CD4-positive, alpha-beta T cell treated with Interferon gamma for 1 hour (primary cell): ENCODE data around the gene PLD3.
"Not testable (repeated sequence)": the region's sequence is repeated elsewhere in the genome, so short reads cannot be mapped to it uniquely, and the experiment has no call there.

Experiments
- DNase-seq: peaks from one replicate; pipeline ENCODE4 v3.0.0-alpha.2; 2020

The PLD3 gene

DNA sequence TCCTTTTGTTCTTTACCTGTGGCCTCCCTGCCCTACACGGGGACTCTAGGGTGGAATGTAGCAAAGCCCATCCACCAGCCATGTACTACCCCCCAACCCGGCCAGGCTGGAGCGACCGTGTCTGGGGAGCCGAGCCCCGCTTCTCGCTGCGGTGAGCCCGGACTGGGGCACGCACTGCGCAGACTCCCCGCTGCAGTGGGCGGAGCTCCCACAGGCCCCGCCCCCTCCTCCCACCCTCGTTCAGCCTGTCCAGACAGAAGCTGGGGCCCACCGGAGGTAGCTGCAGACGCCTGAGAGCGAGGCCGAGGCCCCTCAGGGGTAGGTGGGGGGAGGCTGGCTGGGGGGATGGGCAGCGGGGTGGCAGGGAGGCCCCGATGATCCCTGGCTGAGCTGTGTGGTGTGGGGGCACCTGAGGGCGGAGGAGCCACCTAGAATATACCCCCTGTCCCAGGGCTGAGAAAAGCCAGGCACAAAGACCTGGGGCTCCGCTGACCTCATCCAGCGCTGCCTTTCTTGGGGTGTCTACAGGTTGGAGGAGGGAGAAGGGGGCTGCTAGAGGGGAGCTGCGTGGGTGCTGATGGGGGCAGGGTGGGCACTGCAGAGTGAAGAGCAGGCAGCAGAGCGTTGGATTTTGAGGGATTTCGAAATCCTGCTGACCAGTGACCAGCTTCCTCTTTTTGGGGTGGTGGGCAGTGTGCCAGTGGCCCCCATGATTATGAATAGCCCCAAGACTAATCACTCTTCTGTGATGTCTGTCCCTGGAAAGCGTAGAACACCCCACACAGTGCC is 17.3 kb downstream of the PLD3 start:
- DNase-seq = peak; percentile 54

- DNase-seq = no peak
These were observed 18.4 kb downstream of the PLD3 start for GRCh38 chr19:40366697-40367561.

- no peak for DNase-seq
These were observed 19.3 kb downstream of the PLD3 start for GRCh38 chr19:40367577-40368434.

DNA sequence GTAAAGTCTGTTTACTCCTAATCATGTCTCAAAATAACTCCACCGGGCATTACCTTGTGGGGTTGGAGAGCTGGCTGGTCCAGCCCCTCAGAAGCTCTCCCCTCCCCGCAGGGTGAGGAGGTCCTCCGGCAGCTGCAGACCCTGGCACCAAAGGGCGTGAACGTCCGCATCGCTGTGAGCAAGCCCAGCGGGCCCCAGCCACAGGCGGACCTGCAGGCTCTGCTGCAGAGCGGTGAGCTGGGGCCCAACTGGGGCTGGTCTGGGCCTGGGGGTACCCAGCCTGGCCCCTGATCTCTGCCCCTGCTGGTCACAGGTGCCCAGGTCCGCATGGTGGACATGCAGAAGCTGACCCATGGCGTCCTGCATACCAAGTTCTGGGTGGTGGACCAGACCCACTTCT is 21.3 kb downstream of the PLD3 start:
- no peak for DNase-seq

- DNase-seq = not testable (repeated sequence)
These were observed 21.8 kb downstream of the PLD3 start for GRCh38 chr19:40370253-40370652.

GRCh38 chr19:40370997-40371801 is 22.7 kb downstream of the PLD3 start:
- no peak for DNase-seq

DNA sequence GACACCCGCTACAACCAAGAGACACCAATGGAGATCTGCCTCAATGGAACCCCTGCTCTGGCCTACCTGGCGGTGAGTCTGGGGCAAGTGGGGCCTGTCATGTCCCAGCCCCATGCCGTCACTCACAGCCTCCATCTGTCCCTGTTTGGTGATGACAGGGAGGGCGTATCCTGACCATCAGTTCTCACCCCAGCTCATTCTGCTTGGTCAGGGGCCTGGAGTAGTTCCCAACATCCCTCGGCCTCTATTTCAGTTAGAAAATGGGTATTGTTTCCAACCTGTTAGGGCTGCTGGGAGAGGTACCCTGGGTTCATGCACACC is 23.3 kb downstream of the PLD3 start:
- no peak for DNase-seq

DNA sequence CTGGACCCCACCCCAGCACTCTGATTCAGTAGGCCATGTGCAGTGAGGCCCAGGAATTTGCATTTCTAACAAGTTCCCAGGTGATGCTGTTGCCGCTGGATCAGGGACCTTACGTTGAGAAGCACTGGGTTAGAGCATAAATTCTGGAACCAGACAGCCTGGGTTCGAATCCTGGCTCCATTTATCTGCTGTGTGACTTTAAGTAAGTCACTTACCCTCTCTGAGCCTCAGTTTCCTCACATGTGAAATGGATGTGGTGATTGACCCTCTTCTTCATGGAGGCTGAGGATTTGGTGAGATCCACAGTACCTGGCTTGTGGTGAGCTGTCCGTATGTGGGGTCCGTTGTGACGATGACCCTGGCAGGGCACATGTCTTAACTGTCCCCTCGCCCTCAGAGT is 25.6 kb downstream of the PLD3 start:
- no peak for DNase-seq

- no peak for DNase-seq
These were observed 27.9 kb downstream of the PLD3 start for GRCh38 chr19:40376286-40376862.

DNA sequence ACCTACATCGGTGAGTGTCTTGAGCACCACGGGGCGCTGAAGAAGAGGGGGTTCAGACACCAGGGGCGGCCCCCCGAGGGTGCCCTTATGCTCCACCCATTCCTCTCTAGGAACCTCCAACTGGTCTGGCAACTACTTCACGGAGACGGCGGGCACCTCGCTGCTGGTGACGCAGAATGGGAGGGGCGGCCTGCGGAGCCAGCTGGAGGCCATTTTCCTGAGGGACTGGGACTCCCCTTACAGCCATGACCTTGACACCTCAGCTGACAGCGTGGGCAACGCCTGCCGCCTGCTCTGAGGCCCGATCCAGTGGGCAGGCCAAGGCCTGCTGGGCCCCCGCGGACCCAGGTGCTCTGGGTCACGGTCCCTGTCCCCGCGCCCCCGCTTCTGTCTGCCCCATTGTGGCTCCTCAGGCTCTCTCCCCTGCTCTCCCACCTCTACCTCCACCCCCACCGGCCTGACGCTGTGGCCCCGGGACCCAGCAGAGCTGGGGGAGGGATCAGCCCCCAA is 29.4 kb downstream of the PLD3 start:
- no peak for DNase-seq

GRCh38 chr19:40378509-40378908 is 30.0 kb downstream of the PLD3 start:
- no peak for DNase-seq

DNA sequence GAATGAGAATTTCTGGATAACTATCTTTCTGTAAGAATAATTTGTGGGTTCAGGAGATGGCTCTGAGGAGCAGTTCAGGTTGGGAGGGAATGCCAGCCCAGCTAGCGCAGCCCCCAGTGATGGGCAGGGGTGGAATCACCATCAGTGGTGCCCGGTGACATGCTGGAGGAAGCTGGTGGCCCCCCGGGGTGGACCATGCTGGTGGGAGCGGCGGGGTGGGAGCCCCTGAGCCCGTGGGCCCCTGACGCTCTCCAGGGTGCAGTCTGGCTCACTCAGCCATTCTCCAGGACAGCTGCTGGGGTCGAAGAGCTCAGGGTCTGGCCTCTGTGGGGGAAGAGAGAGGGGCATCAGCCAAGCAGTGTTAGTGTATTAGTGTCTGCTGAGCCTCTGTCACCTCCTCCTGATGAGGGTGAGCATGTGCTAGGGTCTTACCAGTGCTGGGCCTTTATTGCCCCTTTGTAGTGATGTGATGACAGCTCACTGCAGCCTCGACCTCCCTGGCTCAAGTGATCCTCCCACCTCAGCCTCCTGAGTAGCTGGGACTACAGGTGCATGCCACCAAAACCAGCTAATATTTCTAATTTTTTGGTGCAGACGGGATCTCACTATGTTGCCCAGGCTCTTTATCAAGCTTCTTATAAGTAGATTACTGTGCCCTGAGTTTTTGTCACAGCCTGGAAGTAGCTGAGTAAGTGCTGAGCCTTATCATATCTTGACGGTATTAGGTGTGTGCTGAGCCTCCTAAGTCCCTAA is 31.1 kb downstream of the PLD3 start:
- DNase-seq = no peak

DNA sequence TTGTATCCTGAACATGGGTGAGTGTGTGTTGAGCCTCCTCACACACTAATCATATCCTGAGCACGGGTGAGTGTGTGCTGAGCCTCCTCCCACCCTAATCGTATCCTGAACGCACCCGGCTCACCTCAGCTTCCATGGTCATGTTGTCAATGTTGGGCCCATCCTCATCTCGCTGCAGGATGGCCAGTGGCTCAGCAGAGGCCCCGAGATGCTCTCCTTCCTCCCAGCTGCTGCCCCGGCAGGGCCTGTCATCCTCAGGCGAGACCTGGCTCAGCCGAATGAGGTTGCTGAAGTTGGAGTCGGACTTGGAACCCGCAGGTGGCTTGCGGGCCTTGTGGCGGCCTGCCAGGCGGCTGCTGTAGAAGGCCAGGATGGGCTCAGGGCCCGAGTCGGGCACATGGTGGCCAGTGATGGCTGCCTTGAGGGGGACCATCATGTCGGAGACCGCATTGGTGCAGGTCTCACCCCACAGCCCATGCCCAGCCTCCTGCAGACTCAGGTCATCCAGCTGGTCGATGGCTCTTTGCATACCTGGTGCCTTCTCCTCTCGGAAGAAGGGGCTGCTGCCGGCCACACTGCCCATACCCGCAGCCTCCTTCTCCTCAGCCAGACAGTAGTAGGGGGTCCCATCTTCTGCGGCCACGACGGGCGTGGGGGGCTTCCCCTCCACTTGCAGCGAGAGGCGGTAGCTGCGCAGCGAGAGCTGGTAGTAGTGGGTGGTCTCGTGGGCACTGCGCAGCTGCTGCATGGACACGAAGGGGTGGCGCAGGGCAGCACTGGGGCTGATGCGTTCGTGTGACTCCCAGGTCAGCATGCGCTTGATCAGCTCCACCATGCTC is 31.9 kb downstream of the PLD3 start:
- DNase-seq = no peak

- DNase-seq = no peak
These were observed 32.8 kb downstream of the PLD3 start for GRCh38 chr19:40381321-40381720.

GRCh38 chr19:40383668-40384248 is 35.3 kb downstream of the PLD3 start:
- no peak for DNase-seq

DNA sequence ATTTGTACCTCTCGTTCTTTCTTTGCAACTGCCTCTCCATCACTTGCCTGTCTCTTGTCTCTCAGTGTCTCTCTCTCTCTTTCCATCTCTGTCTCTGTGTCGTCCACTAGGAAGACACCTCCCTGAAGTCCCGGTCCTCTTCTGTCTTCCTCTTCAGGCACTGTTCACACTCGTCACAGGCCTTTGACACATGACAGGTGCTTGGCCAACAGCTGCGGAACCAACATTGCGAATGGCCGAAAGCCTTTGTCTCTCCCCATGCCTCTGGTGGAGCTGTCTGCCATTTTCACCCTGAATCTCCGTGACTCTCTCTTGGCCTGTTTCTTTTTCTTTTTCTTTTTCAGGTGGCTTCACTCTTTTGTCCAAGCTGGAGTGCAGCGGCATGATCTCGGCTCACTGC is 38.7 kb downstream of the PLD3 start:
- DNase-seq = no peak

- DNase-seq = no peak
These were observed 40.0 kb downstream of the PLD3 start for GRCh38 chr19:40388481-40388880.

DNA sequence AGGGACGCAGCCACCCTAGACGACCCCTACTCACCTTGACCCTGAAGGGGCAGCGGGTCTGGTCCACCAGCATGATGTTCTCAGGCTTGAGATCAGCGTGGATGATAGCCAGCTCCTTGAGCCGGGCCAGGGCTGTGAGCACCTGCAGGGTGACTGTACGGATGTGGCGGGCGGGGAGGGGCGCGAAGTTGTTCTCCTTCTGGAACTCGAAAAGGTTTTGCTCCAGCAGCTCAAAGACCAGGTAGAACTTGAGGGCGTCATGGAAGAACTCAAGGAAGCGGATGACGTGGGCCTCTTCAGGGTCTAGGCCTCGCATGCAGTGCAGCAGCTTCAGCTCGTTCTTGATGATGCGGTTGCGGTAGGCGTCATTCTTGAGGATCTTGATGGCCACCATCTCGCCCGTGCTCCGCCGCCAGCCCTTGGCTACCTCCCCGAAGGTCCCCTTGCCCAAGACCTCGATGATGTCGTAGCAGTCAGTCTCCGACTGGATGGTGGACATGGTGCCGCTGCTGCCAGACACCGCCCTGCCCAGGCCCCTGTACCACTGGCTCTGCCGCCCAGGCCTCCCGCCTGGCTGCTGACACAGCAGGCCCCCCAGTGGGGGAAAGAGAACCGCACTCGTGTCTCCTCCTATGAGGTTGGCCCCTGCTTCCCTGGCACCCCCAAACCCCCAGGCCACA is 41.0 kb downstream of the PLD3 start:
- no peak for DNase-seq

GRCh38 chr19:40390084-40390742 is 41.7 kb downstream of the PLD3 start, which contains the start of gene HIPK4:
Gene HIPK4 (minus strand): TSS chr19:40390181. CDS start chr19:40389902, 279 bp downstream.
- no peak for DNase-seq
